ENCODE data around the gene TMEM109. TPM values are rescaled to one million over a fixed set of nuclear protein-coding genes. Genes with fewer than 3 reads are reported as not detected.

TMEM109 gene
- total RNA-seq, 4 donors from 2014 or later, result 90.1 to 148 (median 111) TPM

DNA sequence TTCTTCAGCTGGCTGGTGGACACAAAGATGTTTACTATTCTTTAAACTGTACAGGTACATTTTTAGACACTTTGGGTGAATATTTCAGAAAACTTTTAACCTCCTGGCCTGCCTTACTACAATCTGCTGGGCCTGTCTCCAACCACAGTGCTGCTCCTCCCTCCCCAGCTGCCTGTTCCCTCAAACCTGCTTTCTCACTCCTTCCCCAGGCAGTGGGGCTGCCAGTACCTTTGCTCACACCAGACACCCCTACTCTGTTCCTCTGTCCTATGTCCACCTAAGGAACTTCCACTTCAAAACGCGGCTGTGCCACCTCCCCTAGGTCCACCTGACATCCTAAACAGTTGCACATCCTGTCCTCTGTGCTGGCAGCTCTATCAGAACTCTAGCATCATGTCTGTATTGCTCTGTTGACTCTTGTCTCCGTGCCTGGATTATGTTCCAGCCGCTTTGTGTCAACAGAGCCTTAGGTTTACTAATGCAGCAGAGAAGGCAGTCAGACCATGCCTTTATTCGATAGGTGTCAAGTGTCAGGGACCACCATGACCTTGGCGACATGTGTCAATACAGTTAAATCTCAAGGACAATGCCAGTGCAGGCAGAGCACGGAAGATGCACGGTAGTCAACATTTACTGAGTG is 33.2 kb upstream of the TMEM109 start:
- TF ChIP-seq, protein P1, sequence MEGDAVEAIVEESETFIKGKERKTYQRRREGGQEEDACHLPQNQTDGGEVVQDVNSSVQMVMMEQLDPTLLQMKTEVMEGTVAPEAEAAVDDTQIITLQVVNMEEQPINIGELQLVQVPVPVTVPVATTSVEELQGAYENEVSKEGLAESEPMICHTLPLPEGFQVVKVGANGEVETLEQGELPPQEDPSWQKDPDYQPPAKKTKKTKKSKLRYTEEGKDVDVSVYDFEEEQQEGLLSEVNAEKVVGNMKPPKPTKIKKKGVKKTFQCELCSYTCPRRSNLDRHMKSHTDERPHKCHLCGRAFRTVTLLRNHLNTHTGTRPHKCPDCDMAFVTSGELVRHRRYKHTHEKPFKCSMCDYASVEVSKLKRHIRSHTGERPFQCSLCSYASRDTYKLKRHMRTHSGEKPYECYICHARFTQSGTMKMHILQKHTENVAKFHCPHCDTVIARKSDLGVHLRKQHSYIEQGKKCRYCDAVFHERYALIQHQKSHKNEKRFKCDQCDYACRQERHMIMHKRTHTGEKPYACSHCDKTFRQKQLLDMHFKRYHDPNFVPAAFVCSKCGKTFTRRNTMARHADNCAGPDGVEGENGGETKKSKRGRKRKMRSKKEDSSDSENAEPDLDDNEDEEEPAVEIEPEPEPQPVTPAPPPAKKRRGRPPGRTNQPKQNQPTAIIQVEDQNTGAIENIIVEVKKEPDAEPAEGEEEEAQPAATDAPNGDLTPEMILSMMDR (IDR thresholded peaks at IDR 0.05; ENCODE audit: low read depth), result no peak

DNA sequence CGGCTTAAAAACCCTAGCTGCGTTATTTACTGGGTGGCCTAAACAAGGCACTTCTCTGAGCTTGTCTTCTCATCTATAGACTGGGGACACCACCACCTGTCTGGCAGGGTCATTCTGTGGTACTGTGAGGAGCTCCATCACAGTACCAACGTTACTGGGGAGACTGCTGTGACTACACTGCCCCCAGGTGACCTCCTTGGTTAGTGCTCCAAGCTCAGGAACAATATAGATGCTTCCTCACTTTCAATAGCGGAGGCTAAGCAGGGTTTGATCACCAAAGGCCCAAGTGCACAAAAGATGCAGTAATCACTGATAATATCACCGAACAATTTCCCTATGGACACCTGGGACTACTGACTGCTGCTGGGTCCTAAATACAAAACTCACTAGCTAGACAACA is 26.4 kb upstream of the TMEM109 start:
- TF ChIP-seq, protein P1 (IDR thresholded peaks at IDR 0.05; ENCODE audit: low read depth), result no peak

GRCh38 chr11:60889869-60890311 is 24.1 kb upstream of the TMEM109 start:
- TF ChIP-seq, protein P1 (IDR thresholded peaks at IDR 0.05; ENCODE audit: low read depth), result no peak

- TF ChIP-seq, protein P1 (IDR thresholded peaks at IDR 0.05; ENCODE audit: low read depth), result no peak
Observed at GRCh38 chr11:60890696-60891095, 23.3 kb upstream of the TMEM109 start.

GRCh38 chr11:60891103-60891741 is 22.7 kb upstream of the TMEM109 start:
- TF ChIP-seq, protein P1 (IDR thresholded peaks at IDR 0.05; ENCODE audit: low read depth), result no peak

GRCh38 chr11:60895687-60896086 is 18.3 kb upstream of the TMEM109 start:
- TF ChIP-seq, protein P1 (IDR thresholded peaks at IDR 0.05; ENCODE audit: low read depth), result no peak

- TF ChIP-seq, protein P1 (IDR thresholded peaks at IDR 0.05; ENCODE audit: low read depth), result no peak
Observed at GRCh38 chr11:60897496-60897895, 16.5 kb upstream of the TMEM109 start.

Data from subcutaneous adipose tissue (tissue), 4 donors.